ENCODE data around the gene SIDT1. TPM values are rescaled to one million over a fixed set of nuclear protein-coding genes. Genes with fewer than 3 reads are reported as not detected.
A peak's percentile ranks its signal among the peaks of the same experiment; 100 is the strongest.

The SIDT1 gene
- total RNA-seq, 4 donors from 2014 or later: 35.6 to 134 (median 83.4) TPM

DNA sequence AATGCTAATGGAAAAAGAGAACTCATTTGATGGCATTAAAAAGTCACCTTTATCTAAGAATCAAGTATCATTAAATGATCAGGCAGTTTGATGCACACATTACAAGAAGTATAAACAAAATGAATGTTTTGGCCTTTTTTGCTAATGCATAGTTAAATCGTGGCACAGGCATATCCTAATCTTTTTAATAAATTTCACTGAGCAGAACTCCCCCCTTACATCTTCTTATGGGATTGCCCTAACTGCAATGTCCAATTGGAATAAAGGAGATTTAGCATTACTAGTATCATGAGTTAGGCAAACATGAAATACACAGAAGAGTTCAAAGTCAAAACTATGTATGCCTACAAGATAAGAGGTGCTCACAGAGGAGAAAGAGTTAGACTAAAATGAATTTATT, 131.4 kb downstream of the SIDT1 start:
- H3K4me1 ChIP-seq: peaks cover 0 to 40% (median 26%) of the 10 kb centered on the region in 4 donors
- intact Hi-C loops (cut with DNase I; ENCODE audit: low total_unique reads): no loop called here
- H3K36me3 ChIP-seq: peaks cover 0 to 5% (median 0%) of the 10 kb centered on the region in 4 donors
- H3K9me3 ChIP-seq: no peaks in the 10 kb centered on the region
- H3K4me3 ChIP-seq: no peak overlapping the region
- H3K27ac ChIP-seq: peak overlapping the region; percentile 51 to 76 (median 53)
- no peaks in the 10 kb centered on the region for H3K27me3 ChIP-seq
- no peak for TF ChIP-seq POLR2AphosphoS5 (IDR thresholded peaks at IDR 0.05)
- TF ChIP-seq EP300 (IDR thresholded peaks at IDR 0.05; ENCODE audit: low read depth): no peak
- no peak for TF ChIP-seq POLR2A (IDR thresholded peaks at IDR 0.05)
- TF ChIP-seq, protein P1, sequence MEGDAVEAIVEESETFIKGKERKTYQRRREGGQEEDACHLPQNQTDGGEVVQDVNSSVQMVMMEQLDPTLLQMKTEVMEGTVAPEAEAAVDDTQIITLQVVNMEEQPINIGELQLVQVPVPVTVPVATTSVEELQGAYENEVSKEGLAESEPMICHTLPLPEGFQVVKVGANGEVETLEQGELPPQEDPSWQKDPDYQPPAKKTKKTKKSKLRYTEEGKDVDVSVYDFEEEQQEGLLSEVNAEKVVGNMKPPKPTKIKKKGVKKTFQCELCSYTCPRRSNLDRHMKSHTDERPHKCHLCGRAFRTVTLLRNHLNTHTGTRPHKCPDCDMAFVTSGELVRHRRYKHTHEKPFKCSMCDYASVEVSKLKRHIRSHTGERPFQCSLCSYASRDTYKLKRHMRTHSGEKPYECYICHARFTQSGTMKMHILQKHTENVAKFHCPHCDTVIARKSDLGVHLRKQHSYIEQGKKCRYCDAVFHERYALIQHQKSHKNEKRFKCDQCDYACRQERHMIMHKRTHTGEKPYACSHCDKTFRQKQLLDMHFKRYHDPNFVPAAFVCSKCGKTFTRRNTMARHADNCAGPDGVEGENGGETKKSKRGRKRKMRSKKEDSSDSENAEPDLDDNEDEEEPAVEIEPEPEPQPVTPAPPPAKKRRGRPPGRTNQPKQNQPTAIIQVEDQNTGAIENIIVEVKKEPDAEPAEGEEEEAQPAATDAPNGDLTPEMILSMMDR (IDR thresholded peaks at IDR 0.05): no peak
- WGBS, 2 donors (ENCODE audit: low coverage in 1 of 2): 33 to 47% methylated on average over 1 of the region's 1 CpG
- in situ Hi-C loops (cut with MboI; ENCODE audit: low pct_ligation_motif_present in 1 of 4, low pct_unique_long_range_greater_than_20kb in 1 of 4, low sequenced_read_pairs in 3 of 4): no loop called here
- DNase-seq: no peak

GRCh38 chr3:113664523-113665094, 132.3 kb downstream of the SIDT1 start:
- Histone ChIP-seq H3K4me3 (no peak overlapping the region), H3K27me3 (no peaks in the 10 kb centered on the region), H3K4me1 (peaks cover 0 to 44% (median 26%) of the 10 kb centered on the region in 4 donors), H3K36me3 (peaks cover 0 to 5% (median 0%) of the 10 kb centered on the region in 4 donors), H3K27ac (peak overlapping the region; percentile 51 to 76 (median 53)), H3K9me3 (no peaks in the 10 kb centered on the region)
- intact Hi-C loops (cut with DNase I; ENCODE audit: low total_unique reads) (no loop called here), in situ Hi-C loops (cut with MboI; ENCODE audit: low pct_ligation_motif_present in 1 of 4, low pct_unique_long_range_greater_than_20kb in 1 of 4, low sequenced_read_pairs in 3 of 4) (no loop called here)
- no peak for TF ChIP-seq POLR2A (IDR thresholded peaks at IDR 0.05)
- TF ChIP-seq, protein P1 (IDR thresholded peaks at IDR 0.05): no peak
- TF ChIP-seq EP300 (IDR thresholded peaks at IDR 0.05; ENCODE audit: low read depth): no peak
- no peak for TF ChIP-seq POLR2AphosphoS5 (IDR thresholded peaks at IDR 0.05)
- no peak for DNase-seq

- Histone ChIP-seq H3K4me1 (peaks cover 0 to 36% (median 22%) of the 10 kb centered on the region in 4 donors), H3K4me3 (no peak overlapping the region), H3K27me3 (no peaks in the 10 kb centered on the region), H3K9me3 (no peaks in the 10 kb centered on the region), H3K36me3 (peaks cover 0 to 9% (median under 1%) of the 10 kb centered on the region in 4 donors), H3K27ac (no peak overlapping the region)
- 63 to 67% methylated on average over 2 to 4 of the region's 4 CpGs for WGBS, 2 donors (ENCODE audit: low coverage in 1 of 2)
- intact Hi-C loops (cut with DNase I; ENCODE audit: low total_unique reads): no loop called here
- in situ Hi-C loops (cut with MboI; ENCODE audit: low pct_ligation_motif_present in 1 of 4, low pct_unique_long_range_greater_than_20kb in 1 of 4, low sequenced_read_pairs in 3 of 4): no loop called here
- no peak for TF ChIP-seq EP300 (IDR thresholded peaks at IDR 0.05; ENCODE audit: low read depth)
- no peak for TF ChIP-seq POLR2AphosphoS5 (IDR thresholded peaks at IDR 0.05)
- TF ChIP-seq, protein P1 (IDR thresholded peaks at IDR 0.05): no peak
- TF ChIP-seq POLR2A (IDR thresholded peaks at IDR 0.05): no peak
- DNase-seq: no peak
Observed at GRCh38 chr3:113668015-113668414, 135.7 kb downstream of the SIDT1 start.

DNA sequence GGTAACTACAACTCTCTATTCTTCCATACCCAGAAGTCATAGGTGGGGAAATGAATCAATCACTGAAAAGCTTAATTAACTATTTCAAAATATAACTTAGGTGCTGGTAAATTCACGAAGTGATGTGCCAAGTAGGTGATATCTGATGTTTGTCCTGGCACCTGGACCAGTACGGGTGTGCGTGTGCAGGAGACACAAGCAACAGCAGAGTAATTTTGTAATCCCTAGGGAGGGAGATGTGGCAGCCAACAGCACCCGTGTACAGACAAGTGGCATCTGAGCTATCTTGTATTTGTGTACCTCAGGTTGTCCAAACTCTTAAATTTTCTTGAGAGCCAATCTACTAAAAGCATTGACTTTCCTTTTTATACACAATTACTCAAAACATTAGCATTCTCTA, 141.2 kb downstream of the SIDT1 start:
- intact Hi-C loops (cut with DNase I; ENCODE audit: low total_unique reads) (no loop called here), in situ Hi-C loops (cut with MboI; ENCODE audit: low pct_ligation_motif_present in 1 of 4, low pct_unique_long_range_greater_than_20kb in 1 of 4, low sequenced_read_pairs in 3 of 4) (no loop called here)
- Histone ChIP-seq H3K27ac (no peak overlapping the region), H3K4me3 (no peak overlapping the region), H3K9me3 (no peaks in the 10 kb centered on the region), H3K27me3 (no peaks in the 10 kb centered on the region), H3K36me3 (peaks cover 0 to 32% (median 10%) of the 10 kb centered on the region in 4 donors), H3K4me1 (peaks cover 0 to 6% (median 0%) of the 10 kb centered on the region in 4 donors)
- no peak for TF ChIP-seq POLR2AphosphoS5 (IDR thresholded peaks at IDR 0.05)
- no peak for DNase-seq
- 79 to 100% methylated on average over 2 to 4 of the region's 4 CpGs for WGBS, 2 donors (ENCODE audit: low coverage in 1 of 2)

DNA sequence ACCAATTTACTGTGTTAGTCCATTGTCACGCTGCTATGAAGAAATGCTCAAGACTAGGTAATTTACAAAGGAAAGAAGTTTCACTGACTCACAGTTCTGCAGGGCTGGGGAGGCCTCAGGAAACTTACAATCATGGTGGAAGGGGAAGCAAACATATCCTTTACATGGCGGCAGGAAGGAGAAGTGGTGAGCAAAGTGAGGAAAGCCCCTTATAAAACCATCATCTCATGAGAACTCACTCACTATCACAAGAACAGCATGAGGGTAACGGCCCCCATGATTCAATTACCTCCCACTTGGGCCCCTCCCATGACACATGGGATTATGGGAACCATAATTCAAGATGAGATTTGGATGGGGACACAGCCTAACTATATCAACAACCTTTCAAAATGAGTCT, 143.9 kb downstream of the SIDT1 start:
- in situ Hi-C loops (cut with MboI; ENCODE audit: low pct_ligation_motif_present in 1 of 4, low pct_unique_long_range_greater_than_20kb in 1 of 4, low sequenced_read_pairs in 3 of 4) (no loop called here), intact Hi-C loops (cut with DNase I; ENCODE audit: low total_unique reads) (no loop called here)
- H3K27me3 ChIP-seq: no peaks in the 10 kb centered on the region
- TF ChIP-seq EP300 (IDR thresholded peaks at IDR 0.05; ENCODE audit: low read depth) (no peak), POLR2AphosphoS5 (IDR thresholded peaks at IDR 0.05) (no peak), POLR2A (IDR thresholded peaks at IDR 0.05) (no peak)
- TF ChIP-seq, protein P1 (IDR thresholded peaks at IDR 0.05): no peak
- H3K4me1 ChIP-seq: no peaks in the 10 kb centered on the region
- DNase-seq: no peak
- H3K36me3 ChIP-seq: peaks cover 0 to 32% (median 5%) of the 10 kb centered on the region in 4 donors
- H3K27ac ChIP-seq: no peak overlapping the region
- WGBS, 2 donors (ENCODE audit: low coverage in 1 of 2): 73 to 89% methylated on average over 2 to 3 of the region's 3 CpGs
- H3K9me3 ChIP-seq: no peaks in the 10 kb centered on the region
- no peak overlapping the region for H3K4me3 ChIP-seq

Measured in transverse colon (tissue), 4 donors.